Mesenchymal stem cell (in vitro differentiated cells and primary cell): ENCODE measurements around the gene ATP5MG.

Experiments
- DNase-seq: peaks from one replicate; pipeline ENCODE4 v3.0.0-alpha.2; 2013
- H2AFZ ChIP-seq: one replicate; pipeline ENCODE4 v1.6.1; 2013; ENCODE audit warnings: low read depth, mild to moderate bottlenecking, control low read depth, inconsistent platforms, low read length, moderate library complexity
- H2AK5ac ChIP-seq: 2 replicates; pipeline ENCODE4 v1.6.1; 2013; ENCODE audit warnings: low read length, moderate library complexity, mild to moderate bottlenecking, inconsistent platforms; ENCODE audit not compliant: severe bottlenecking
- H2BK120ac ChIP-seq: one replicate; pipeline ENCODE4 v1.6.1; 2013; ENCODE audit warnings: low read depth, mild to moderate bottlenecking, inconsistent platforms, low read length, moderate library complexity
- H2BK12ac ChIP-seq, 2 experiments: one replicate each; pipeline ENCODE4 v1.6.1; 2013; ENCODE audit warnings: inconsistent platforms in 2 of 2, low read length in 2 of 2, mild to moderate bottlenecking in 2 of 2, moderate library complexity in 2 of 2, control low read depth in 1 of 2
- H2BK15ac ChIP-seq: one replicate; pipeline ENCODE4 v1.6.1; 2013; ENCODE audit warnings: mild to moderate bottlenecking, low read depth, inconsistent platforms; ENCODE audit not compliant: poor library complexity, severe bottlenecking
- H2BK5ac ChIP-seq: 2 replicates; pipeline ENCODE4 v1.6.1; 2013; ENCODE audit warnings: low read depth, mild to moderate bottlenecking, low read length, control low read depth, inconsistent platforms; ENCODE audit not compliant: poor library complexity, severe bottlenecking
- H3K14ac ChIP-seq, 2 experiments: one replicate each; pipeline ENCODE4 v1.6.1; 2013; ENCODE audit warnings: inconsistent platforms in 2 of 2, low read length in 2 of 2, control low read depth in 1 of 2, mild to moderate bottlenecking in 1 of 2, moderate library complexity in 1 of 2
- H3K18ac ChIP-seq, 2 experiments: one replicate each; pipeline ENCODE4 v1.6.1; 2013; ENCODE audit warnings: inconsistent platforms in 2 of 2, low read length in 2 of 2, control low read depth in 1 of 2, low read depth in 1 of 2, mild to moderate bottlenecking in 1 of 2
- H3K23ac ChIP-seq, 2 experiments: one replicate each; pipeline ENCODE4 v1.6.1; 2013; ENCODE audit warnings: inconsistent platforms in 2 of 2, low read length in 2 of 2, mild to moderate bottlenecking in 2 of 2, moderate library complexity in 2 of 2, control low read depth in 1 of 2
- H3K27ac ChIP-seq: 2 replicates; pipeline ENCODE4 v1.5.1; 2013; ENCODE audit warnings: mild to moderate bottlenecking, moderate library complexity, low read length, control low read depth, inconsistent platforms; ENCODE audit not compliant: poor library complexity, severe bottlenecking
- H3K27me3 ChIP-seq, 2 experiments: 2 replicates each; pipeline versions ENCODE4 v1.6.1 to v1.7.0; 2013; ENCODE audit warnings: low read length in 2 of 2, mild to moderate bottlenecking in 2 of 2, moderate library complexity in 2 of 2, control low read depth in 1 of 2, inconsistent platforms in 1 of 2; ENCODE audit not compliant: control insufficient read depth in 1 of 2, insufficient read depth in 1 of 2
- H3K36me3 ChIP-seq, 2 experiments: 2 replicates each; pipeline versions ENCODE4 v1.6.1 to v1.7.0; 2013; ENCODE audit warnings: low read length in 2 of 2, control low read depth in 1 of 2, inconsistent platforms in 1 of 2, low read depth in 1 of 2, mild to moderate bottlenecking in 1 of 2; ENCODE audit not compliant: insufficient read depth in 2 of 2, control insufficient read depth in 1 of 2
- H3K4ac ChIP-seq, 2 experiments: one replicate each; pipeline ENCODE4 v1.6.1; 2013; ENCODE audit warnings: inconsistent platforms in 2 of 2, low read length in 2 of 2, mild to moderate bottlenecking in 2 of 2, moderate library complexity in 2 of 2, control low read depth in 1 of 2, low read depth in 1 of 2
- H3K4me1 ChIP-seq: 2 replicates; pipeline ENCODE4 v1.6.1; 2013; ENCODE audit warnings: low read depth, low read length, control low read depth; ENCODE audit not compliant: control insufficient read depth, insufficient read depth
- H3K4me2 ChIP-seq: 2 replicates; pipeline ENCODE4 v1.6.1; 2013; ENCODE audit warnings: low read length, mild to moderate bottlenecking, inconsistent platforms; ENCODE audit not compliant: poor library complexity, severe bottlenecking
- H3K4me3 ChIP-seq, 2 experiments: 2 replicates each; pipeline versions ENCODE4 v1.5.1 to v1.7.0; 2013; ENCODE audit warnings: low read length in 2 of 2, mild to moderate bottlenecking in 2 of 2, control low read depth in 1 of 2, low read depth in 1 of 2; ENCODE audit not compliant: insufficient read depth in 1 of 2
- H3K79me1 ChIP-seq: replicated peaks from 2 replicates; pipeline ENCODE4 v1.6.1; 2013; ENCODE audit warnings: mild to moderate bottlenecking, control low read depth, low read length, inconsistent platforms; ENCODE audit not compliant: poor library complexity, severe bottlenecking
- H3K9ac ChIP-seq: 2 replicates; pipeline ENCODE4 v1.7.0; 2013; ENCODE audit warnings: mild to moderate bottlenecking, low read length, moderate library complexity
- H3K9me3 ChIP-seq: 2 replicates; pipeline ENCODE4 v1.7.0; 2013; ENCODE audit warnings: mild to moderate bottlenecking, low read length; ENCODE audit not compliant: control insufficient read depth
- H4K8ac ChIP-seq: one replicate; pipeline ENCODE4 v1.6.1; 2013; ENCODE audit warnings: inconsistent platforms, mild to moderate bottlenecking, low read length, moderate library complexity
- H4K91ac ChIP-seq: one replicate; pipeline ENCODE4 v1.6.1; 2013; ENCODE audit warnings: mild to moderate bottlenecking, low read length, inconsistent platforms
- WGBS: methylation state at CpG from one replicate; pipeline ENCODE4 v1.1.7; 2013; ENCODE audit warnings: mixed read lengths; 5-methylcytosine and 5-hydroxymethylcytosine counted together

ATP5MG gene

DNA sequence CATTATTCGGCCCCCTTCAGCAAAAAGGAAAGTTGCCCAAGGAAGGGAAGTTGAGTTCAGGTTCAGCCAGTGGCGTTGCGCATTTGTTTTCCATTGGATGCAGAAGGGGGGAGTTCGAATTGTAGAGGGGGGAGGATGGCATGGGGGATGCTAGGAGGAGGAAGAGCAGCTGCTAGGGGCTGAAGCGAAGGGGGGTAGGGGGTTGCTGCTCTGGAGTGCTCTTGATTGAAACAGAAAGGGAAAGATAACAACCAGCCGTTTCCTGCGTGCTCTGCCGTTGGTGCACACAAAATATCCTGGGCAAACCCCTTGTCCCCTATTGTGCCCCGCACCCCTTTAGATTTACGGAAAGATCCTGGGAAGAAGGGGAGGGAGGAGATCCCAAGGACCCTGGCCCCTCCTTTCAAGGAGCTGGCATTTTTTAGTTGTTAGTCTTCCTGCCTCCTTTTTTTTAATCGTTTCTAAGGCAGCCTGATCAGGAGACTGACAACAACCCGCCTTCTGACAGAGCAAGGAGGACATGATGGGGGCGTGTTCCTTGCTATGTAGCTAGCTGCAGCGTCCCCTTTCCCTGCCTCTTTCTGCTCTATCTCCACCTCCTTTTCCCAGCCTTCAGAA is 37.0 kb downstream of the ATP5MG start:
- no peak overlapping the region for H3K4ac ChIP-seq

DNA sequence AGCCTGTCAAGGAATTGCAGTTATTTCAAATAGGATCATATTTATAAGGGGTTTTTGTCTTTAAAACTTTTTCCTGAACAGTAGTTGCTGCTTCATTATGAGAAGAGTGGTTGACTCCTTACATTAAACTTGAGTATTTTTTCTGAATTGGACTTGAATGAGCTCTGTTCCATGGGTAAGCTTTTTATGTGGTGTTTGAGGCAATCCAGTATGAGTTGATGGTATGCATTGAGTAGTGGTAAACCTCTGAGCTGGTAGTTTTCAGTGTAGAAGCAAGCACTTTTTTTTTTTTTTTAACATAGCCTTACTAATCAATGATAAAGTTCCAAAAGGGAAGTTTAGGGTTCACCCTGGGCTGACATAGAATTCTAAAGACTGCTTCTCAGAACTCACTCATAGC is 38.2 kb downstream of the ATP5MG start:
- Histone ChIP-seq H3K79me1 (no peaks in the 10 kb centered on the region), H3K14ac (no peak overlapping the region), H2BK5ac (no peak overlapping the region), H2BK12ac (no peak overlapping the region), H2BK120ac (no peak overlapping the region), H4K91ac (no peak overlapping the region), H3K9me3 (no peaks in the 10 kb centered on the region), H3K4me3 (no peak overlapping the region), H3K4me1 (peaks cover 7% of the 10 kb centered on the region), H2AFZ (no peak overlapping the region), H3K36me3 (no peaks in the 10 kb centered on the region), H2AK5ac (no peak overlapping the region), H3K23ac (no peak overlapping the region), H3K9ac (peak overlapping the region; percentile 88), H2BK15ac (no peak overlapping the region), H3K27me3 (no peaks in the 10 kb centered on the region), H3K4me2 (no peak overlapping the region), H3K27ac (no peak overlapping the region), H3K4ac (no peak overlapping the region), H4K8ac (no peak overlapping the region), H3K18ac (no peak overlapping the region)
- DNase-seq = no peak

More for the DNA sequence above, 37.0 kb downstream of the ATP5MG start:
- 3% methylated on average over 12 of the region's 14 CpGs for WGBS
- peak overlapping the region in 1 of 2 experiments; percentile 69 for H3K18ac ChIP-seq
- H4K91ac ChIP-seq = no peak overlapping the region
- H2BK15ac ChIP-seq = peak overlapping the region; percentile 33
- no peak overlapping the region for H2AFZ ChIP-seq
- peak overlapping the region; percentile 84 for H3K4me2 ChIP-seq
- H4K8ac ChIP-seq = no peak overlapping the region
- H3K27ac ChIP-seq = peak overlapping the region; percentile 50
- H3K23ac ChIP-seq = no peak overlapping the region
- H3K4me1 ChIP-seq = peaks cover 6% of the 10 kb centered on the region
- H3K4me3 ChIP-seq = peak overlapping the region; percentile 56 to 81
- peak; percentile 94 for DNase-seq
- no peak overlapping the region for H2AK5ac ChIP-seq
- peak overlapping the region in 1 of 2 experiments; percentile 3 for H2BK12ac ChIP-seq
- no peak overlapping the region for H3K14ac ChIP-seq
- no peaks in the 10 kb centered on the region for H3K9me3 ChIP-seq
- H3K27me3 ChIP-seq = no peaks in the 10 kb centered on the region
- H2BK5ac ChIP-seq = no peak overlapping the region
- H3K36me3 ChIP-seq = no peaks in the 10 kb centered on the region
- no peak overlapping the region for H2BK120ac ChIP-seq
- peak overlapping the region; percentile 88 for H3K9ac ChIP-seq
- H3K79me1 ChIP-seq = no peaks in the 10 kb centered on the region

DNA sequence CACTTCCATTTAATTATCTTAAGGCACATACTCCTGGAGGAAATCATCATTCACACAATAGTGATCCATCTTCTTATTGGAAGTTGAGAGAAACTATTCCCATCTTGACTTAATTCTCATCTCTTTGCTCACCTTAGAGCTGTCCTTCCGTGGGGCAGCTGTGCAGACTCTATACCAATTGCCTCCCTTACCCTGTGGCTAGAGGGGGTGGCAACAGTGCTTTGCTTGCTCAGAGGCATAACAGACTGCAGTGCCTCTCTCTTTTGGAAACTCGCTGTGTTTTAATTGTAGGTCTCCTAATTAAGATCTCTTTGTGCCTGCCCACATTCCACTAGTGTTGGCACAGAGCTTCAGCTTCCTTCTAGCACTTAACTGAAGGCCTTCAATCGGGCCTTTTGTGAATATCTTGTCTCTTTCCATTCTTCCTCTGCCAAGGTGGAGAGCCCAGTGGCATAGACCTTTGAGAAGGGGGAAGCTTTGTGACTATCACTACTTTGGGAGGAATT is 40.4 kb downstream of the ATP5MG start:
- no peak overlapping the region for H3K9ac ChIP-seq
- no peak for DNase-seq
- peaks cover 0 to 2% of the 10 kb centered on the region in 2 experiments for H3K36me3 ChIP-seq
- H2AFZ ChIP-seq = no peak overlapping the region
- no peaks in the 10 kb centered on the region for H3K9me3 ChIP-seq
- peaks cover 3% of the 10 kb centered on the region for H3K4me1 ChIP-seq
- no peaks in the 10 kb centered on the region for H3K27me3 ChIP-seq
- H4K8ac ChIP-seq = no peak overlapping the region
- no peak overlapping the region for H2BK5ac ChIP-seq
- H3K27ac ChIP-seq = no peak overlapping the region
- H3K79me1 ChIP-seq = no peaks in the 10 kb centered on the region
- no peak overlapping the region for H2BK12ac ChIP-seq
- no peak overlapping the region for H3K23ac ChIP-seq
- H3K4me3 ChIP-seq = no peak overlapping the region
- WGBS = 87% methylated on average over 3 of the region's 3 CpGs
- H3K4me2 ChIP-seq = no peak overlapping the region
- no peak overlapping the region for H3K14ac ChIP-seq
- no peak overlapping the region for H4K91ac ChIP-seq
- H3K4ac ChIP-seq = no peak overlapping the region
- no peak overlapping the region for H2AK5ac ChIP-seq
- H2BK15ac ChIP-seq = no peak overlapping the region
- no peak overlapping the region for H3K18ac ChIP-seq
- no peak overlapping the region for H2BK120ac ChIP-seq

DNA sequence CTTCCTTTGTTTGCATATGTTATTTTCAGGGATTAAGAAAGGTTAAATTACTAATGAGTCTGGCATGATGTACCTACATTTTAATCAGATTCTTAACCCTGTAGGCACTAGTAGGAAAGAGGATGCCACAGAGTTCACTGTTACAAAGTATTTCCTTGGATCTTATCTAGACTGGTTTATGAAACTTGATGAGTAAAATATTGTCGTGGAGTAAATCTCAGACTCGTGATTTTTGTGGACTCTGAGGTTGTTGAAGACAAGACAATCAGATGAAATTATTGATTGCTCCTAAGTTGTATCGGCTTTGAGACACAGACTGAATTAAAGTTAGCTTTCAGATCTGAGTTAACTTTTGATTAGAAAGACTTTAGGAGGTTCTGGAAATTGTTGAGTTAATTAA is 40.9 kb downstream of the ATP5MG start:
- DNase-seq = no peak
- H3K9me3 ChIP-seq = no peaks in the 10 kb centered on the region
- H3K14ac ChIP-seq = no peak overlapping the region
- no peak overlapping the region for H3K18ac ChIP-seq
- no peak overlapping the region for H2BK15ac ChIP-seq
- no peak overlapping the region for H3K23ac ChIP-seq
- H3K4me3 ChIP-seq = no peak overlapping the region
- H3K4me2 ChIP-seq = no peak overlapping the region
- H3K9ac ChIP-seq = no peak overlapping the region
- H2BK120ac ChIP-seq = no peak overlapping the region
- H2BK5ac ChIP-seq = no peak overlapping the region
- H3K27ac ChIP-seq = no peak overlapping the region
- no peak overlapping the region for H4K91ac ChIP-seq
- H2BK12ac ChIP-seq = no peak overlapping the region
- H2AFZ ChIP-seq = no peak overlapping the region
- no peak overlapping the region for H4K8ac ChIP-seq
- H2AK5ac ChIP-seq = no peak overlapping the region
- H3K27me3 ChIP-seq = no peaks in the 10 kb centered on the region
- peaks cover 3% of the 10 kb centered on the region for H3K4me1 ChIP-seq
- H3K4ac ChIP-seq = no peak overlapping the region
- WGBS = 89% methylated on average over 3 of the region's 3 CpGs
- H3K36me3 ChIP-seq = peaks cover 0 to 3% of the 10 kb centered on the region in 2 experiments
- H3K79me1 ChIP-seq = no peaks in the 10 kb centered on the region
